ENCODE data around the gene CCNY. TPM values are rescaled to one million over a fixed set of nuclear protein-coding genes. Genes with fewer than 3 reads are reported as not detected.

Gene CCNY
- total and polyA plus RNA-seq, 2 of the 13 experiments (the other 11 are each of a cell fraction or from before 2014, with no cell fraction given): 48.2 to 54.7 TPM

- Histone ChIP-seq H3K27ac (ENCODE audit: extremely low read length, insufficient read depth, low read length) (no peak overlapping the region), H2AFZ (ENCODE audit: low read length) (no peak overlapping the region), H3K4me1 (ENCODE audit: insufficient read depth, low read length) (peaks cover 33% of the 10 kb centered on the region), H3K79me2 (ENCODE audit: insufficient read depth, low read length) (no peaks in the 10 kb centered on the region), H3K27me3 (ENCODE audit: control insufficient read depth in 1 of 2, insufficient read depth in 2 of 2, low read length in 2 of 2) (no peaks in the 10 kb centered on the region; a peak in 1 of 5 replicates), H3K4me3 (replicated peaks in 1 of 3; ENCODE audit: insufficient read depth in 1 of 3, low read depth in 2 of 3, low read length in 3 of 3) (no peak overlapping the region), H3K9ac (ENCODE audit: insufficient read depth, low read depth, low read length) (no peak overlapping the region), H3K4me2 (ENCODE audit: low read depth, low read length) (peak overlapping the region; percentile 62), H3K36me3 (replicated peaks in 1 of 2; ENCODE audit: control insufficient read depth in 1 of 2, insufficient read depth in 2 of 2, low read length in 2 of 2) (no peaks in the 10 kb centered on the region), H4K20me1 (ENCODE audit: insufficient read depth, low read length) (no peaks in the 10 kb centered on the region), H3K9me3 (ENCODE audit: low read length) (0 out of 2 replicates have a peak, but pooled peaks cover 7% of the 10 kb centered on the region)
- WGBS (ENCODE audit: low lambda C conversion rate): 18% methylated on average over 6 of the region's 6 CpGs
- POLR2A ChIA-PET: no interaction called here
- in situ Hi-C loops (cut with HindIII; ENCODE audit: extremely low pct_ligation_motif_present, low pct_unique_long_range_greater_than_20kb): no loop called here
- CTCF ChIA-PET (ENCODE audit: low intra/inter-chr PET ratio, low total read pairs): no interaction called here
- FAIRE-seq: no peak
- DNase-seq (ENCODE audit: low spot score): peak; percentile 20
- peak; percentile 77 for ATAC-seq
- no TSS peak for BruUV-seq (replicated peaks)
- intact Hi-C loops (cut with micrococcal nuclease; ENCODE audit: unreplicated experiment): no loop called here
- TF ChIP-seq RERE (CRISPR knock-in tag; IDR thresholded peaks at IDR 0.05; ENCODE audit: low read depth) (no peak), NR2F1 (CRISPR knock-in tag; IDR thresholded peaks at IDR 0.05) (no peak), STAG1 (CRISPR knock-in tag; IDR thresholded peaks at IDR 0.05) (peak; percentile 48), TCF7 (IDR thresholded peaks at IDR 0.05; ENCODE audit: low read depth) (no peak), SALL1 (CRISPR knock-in tag; IDR thresholded peaks at IDR 0.05) (0 out of 2 replicates have a peak, but pooled peaks have one; percentile 21), SMC3 (IDR thresholded peaks at IDR 0.05; ENCODE audit: low read length) (peak; percentile 28; the same call in 1 of the 2 replicates), CTCF (CRISPR knock-in tag; IDR thresholded peaks at IDR 0.05) (peak; percentile 65)
These were observed 275.4 kb downstream of the CCNY start for GRCh38 chr10:35611750-35612149.

Measured in HepG2 (cell line).